ENCODE data around the gene MT1M.
"Not testable (repeated sequence)": the region's sequence is repeated elsewhere in the genome, so short reads cannot be mapped to it uniquely, and the experiment has no call there.

Gene MT1M

GRCh38 chr16:56657555-56658326 lies 25.3 kb downstream of the MT1M start, which contains the start of gene MT1F:
Gene MT1F, plus strand, starts transcription at chr16:56657959. Its CDS starts 100 bp downstream, at chr16:56658059.
- peak; percentile 42 for DNase-seq

GRCh38 chr16:56658327-56658875 lies 25.9 kb downstream of the MT1M start:
- no peak for DNase-seq

DNA sequence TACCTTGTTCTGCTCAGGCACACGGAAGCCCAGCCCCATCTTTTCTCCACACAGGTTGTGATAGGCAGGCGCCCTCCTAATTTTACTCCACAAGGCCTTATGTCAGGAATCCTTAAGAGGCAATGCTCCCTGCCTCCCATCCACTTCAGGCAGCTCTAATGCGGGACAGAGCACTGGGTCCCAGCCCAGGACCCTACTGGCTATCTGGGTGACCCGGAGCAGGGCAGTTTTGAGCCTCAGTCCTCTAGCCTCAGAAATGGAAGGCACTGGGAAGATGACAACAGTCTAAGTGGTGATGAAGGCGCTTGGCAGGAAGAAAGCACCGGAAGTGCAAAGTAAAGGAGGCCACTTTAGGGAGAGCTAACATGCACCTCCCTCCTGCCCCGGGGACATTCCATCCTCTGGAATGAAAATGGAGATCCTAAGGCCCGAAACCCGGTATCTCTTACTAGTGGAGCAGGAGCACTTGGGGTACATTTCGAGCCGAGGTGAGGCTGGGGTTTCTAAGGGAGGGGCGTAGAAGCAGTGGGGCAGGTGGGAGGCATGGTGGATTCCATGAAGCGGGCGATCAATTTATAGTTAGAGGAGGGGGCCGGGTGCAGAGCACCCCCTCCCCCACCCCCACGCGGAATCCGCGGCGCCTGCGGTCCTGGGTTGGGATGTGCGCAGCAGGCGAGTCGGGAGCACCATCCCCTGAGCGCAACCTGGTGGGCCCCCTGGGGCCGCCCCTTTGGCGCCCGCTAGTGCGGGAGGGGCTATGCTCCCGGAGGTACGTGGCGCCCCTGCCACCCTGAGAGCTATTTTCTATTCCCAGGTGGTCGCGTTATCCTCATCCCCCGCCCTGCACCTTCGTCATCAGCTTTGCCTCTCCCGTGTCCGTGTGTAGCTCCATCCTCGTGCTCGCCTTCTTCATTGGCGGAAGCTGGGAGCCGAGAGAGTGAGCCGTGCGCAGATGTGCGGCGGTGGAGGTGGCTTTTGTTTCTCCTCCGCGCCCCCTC lies 30.2 kb downstream of the MT1M start:
- DNase-seq: no peak

- no peak for DNase-seq
Observed at GRCh38 chr16:56664506-56664905, 32.0 kb downstream of the MT1M start.

GRCh38 chr16:56665286-56666261 lies 33.1 kb downstream of the MT1M start:
- not testable (repeated sequence) for DNase-seq

- no peak for DNase-seq
Observed at GRCh38 chr16:56667581-56668571, 35.4 kb downstream of the MT1M start, which contains the start of gene MT1G. Gene MT1G, minus strand, starts transcription at chr16:56668065. Its CDS starts 72 bp downstream, at chr16:56667993.

DNA sequence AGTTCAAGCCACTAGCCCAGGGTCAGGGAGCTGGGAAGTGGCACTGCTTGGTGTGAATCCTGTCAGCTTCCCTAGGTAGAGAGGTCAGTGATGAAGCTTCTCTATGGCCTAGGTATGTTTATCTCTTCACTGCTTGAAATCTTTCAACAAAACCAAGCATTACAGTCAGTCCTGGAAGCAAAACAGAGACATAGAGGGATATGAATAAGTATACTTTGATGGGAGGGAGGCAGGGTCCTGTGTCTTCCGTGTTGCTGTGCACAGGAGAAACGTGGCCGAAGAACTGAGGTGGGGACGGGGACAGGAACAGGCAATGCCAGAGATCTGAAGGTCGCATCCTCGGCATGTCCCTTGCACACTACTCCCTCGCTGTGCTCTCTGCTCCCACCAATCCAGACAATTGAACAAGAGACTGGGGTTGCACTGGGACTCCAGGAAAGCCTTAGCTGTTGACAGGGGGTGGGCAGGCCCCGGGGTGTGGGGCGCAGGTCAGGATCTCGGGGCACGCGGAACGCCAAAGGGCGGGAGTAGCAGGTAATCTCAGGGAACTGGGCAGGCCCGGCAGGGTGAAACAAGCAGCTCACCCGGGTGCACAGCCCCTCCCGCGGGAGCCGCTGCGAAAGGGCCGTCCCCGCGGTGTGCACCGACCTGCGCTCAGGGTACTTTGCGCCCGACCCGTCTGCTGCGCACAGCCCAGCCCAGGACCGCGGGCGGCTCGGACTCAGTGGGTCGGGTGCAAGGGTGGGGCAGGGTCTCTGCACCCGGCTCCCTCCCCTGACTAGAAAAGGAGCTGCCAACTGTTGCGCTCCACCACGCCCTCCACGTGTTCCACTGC lies 36.8 kb downstream of the MT1M start, which contains the start of gene MT1H:
Gene MT1H (plus strand): TSS at position 810 of the 835 bp plus-strand sequence. CDS start 71 bp downstream, outside the sequence.
- DNase-seq: no peak

DNA sequence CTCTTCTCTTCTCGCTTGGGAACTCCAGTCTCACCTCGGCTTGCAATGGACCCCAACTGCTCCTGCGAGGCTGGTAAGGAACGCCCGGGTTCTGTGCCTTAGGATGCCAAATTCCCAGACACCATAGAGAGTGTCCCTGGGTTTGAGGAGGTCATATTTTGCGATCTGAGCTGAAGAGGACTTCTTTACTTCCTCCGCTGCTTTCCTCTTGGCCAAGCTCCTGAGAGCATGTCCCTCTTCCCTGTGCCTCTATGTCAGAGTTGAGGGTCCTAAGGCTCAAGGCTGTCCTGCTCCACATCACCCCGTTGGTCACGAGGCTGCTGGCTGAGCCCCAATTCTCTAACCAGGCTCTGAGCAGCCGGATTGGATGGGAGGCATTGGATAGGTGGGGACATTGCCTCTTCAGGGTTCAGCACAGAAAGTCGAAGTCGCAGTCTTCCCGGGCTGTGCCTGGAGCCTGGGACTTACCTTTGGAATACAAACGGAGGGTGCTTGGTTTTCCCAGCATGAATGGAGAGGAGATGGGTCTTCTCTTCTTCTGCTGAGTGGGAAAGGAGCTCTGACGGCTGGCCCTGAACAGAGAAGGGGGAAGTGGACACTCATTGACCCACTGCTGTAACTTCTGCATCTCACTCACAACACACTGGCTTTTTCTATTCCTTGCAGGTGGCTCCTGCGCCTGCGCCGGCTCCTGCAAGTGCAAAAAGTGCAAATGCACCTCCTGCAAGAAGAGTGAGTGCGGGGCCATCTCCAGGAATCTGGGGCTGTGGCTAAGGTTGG lies 37.6 kb downstream of the MT1M start:
- no peak for DNase-seq

GRCh38 chr16:56670620-56670934 lies 38.1 kb downstream of the MT1M start:
- DNase-seq: no peak

DNA sequence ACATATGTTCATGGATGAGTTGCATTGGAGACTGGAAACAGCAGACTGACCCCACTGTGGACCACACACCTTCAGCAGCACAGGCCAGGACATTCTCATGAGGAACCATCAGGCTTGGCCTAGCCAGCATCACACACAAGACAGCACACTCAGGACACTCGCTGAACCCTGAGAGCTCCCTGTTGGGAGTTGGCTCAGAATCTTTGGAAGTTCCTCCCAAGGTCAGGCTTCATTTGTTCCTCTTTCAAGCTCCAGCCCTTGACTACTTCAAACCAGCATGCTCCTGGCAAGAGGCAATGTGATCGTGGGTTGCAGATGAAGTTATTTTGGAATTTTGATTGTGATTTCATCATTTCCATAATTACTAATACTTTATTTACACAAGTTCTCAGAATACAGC lies 39.2 kb downstream of the MT1M start:
- not testable (repeated sequence) for DNase-seq

DNA sequence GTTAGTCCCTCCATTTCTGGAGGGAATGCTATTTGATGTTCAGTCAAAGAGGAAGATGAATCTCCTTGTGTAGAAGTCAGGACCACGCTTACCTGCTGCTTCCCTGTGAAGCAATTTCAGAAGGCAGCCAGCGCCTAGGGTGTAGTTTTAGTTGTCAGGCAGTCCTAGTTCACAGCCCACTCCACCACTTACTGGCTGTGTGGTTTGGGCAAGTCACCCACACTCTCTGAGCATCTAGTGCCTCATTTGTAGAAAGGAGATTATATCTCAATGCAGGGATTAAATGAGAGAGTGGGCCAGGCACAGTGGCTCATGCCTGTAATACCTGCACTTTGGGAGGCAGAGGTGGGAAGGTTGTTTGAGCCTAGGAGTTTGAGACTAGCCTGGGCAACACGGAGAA lies 39.7 kb downstream of the MT1M start:
- DNase-seq: not testable (repeated sequence)

DNA sequence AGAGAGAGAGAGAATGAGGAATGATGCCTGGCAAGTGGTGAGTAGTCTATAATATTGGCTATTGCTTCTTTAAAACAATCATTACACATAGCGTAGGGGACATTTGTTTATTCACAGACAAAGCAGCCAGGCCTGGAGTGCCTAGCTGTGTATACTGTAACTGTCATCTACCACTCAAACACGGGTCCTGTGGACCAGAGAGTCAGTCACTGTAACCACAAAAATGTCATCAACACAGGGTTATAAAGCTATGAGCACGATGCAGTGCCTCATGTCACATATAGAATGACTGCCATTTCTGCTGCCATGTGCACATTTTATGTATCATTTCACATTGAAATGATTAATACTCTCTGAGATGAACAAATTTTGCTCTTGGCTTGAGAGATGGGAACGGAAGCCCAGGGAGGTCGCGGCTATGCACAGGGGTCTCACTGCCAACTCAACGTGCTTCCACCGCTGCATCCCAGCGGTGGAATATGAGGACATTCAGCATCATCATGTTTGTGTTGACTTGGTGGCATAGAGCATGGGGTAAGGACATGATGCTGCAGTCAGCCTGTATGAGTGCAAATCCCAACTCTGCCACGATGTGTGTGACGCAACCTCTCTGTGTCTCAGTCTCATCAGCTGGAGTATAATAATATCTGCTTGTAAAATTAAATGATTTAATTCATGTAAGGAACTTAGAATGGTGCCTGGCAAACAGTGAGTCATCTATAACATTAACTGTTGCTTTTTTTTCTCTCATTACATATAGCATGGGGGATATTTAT lies 40.5 kb downstream of the MT1M start:
- no peak for DNase-seq

- DNase-seq: peak; percentile 56
Observed at GRCh38 chr16:56673921-56674320, 41.5 kb downstream of the MT1M start.

GRCh38 chr16:56674570-56674969 lies 42.1 kb downstream of the MT1M start:
- DNase-seq: not testable (repeated sequence)

- DNase-seq: peak; percentile 13
Observed at GRCh38 chr16:56675685-56676210, 43.3 kb downstream of the MT1M start.

GRCh38 chr16:56677474-56677873 lies 45.0 kb downstream of the MT1M start:
- DNase-seq: no peak

DNA sequence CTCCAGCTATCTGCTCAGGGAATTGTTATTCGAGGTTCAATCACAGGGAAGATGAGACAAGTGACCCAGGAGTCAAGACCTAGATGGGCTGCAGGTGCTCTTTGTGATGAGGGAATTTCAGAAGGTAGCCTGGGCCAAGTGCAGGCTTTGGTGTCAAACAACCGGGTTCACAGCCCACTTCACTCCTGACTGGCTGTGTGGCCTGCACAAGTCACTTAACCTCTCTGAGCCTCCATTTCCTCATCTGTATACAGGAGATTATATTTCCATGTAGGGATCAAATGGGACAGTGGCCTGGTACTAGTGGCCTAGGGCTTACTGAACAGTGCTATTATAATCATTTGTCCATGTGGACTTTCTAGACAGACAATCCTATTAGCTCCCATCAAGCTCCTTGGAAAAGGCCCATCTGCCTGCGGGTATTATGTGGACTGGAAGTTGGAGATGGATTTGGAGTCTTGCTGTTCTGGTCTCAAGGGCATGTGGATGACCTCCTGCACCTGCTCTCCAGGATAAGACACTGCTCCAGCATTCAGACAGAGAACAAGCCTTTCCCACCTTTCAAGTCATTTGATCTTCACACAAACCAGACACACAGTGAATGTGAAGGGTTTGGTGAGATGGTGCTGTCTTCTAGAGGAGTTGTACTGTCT lies 46.7 kb downstream of the MT1M start:
- DNase-seq: no peak

Measured in OCI-M1 (cell line).